SH-SY5Y (cell line): ENCODE data around the gene XIRP2.

Source experiments
- GATA2 ChIP-seq: IDR thresholded peaks from 2 replicates; pipeline ENCODE4 v1.6.1; 2011; ENCODE audit warnings: mild to moderate bottlenecking, low read depth, low read length
- GATA3 ChIP-seq: IDR thresholded peaks from 2 replicates; pipeline ENCODE4 v1.6.1; 2011; ENCODE audit warnings: low read depth, mild to moderate bottlenecking, low read length, moderate library complexity

XIRP2 gene

GRCh38 chr2:167057446-167057845 lies 169.2 kb downstream of the XIRP2 start:
- TF ChIP-seq GATA2 (no peak), GATA3 (no peak)

- TF ChIP-seq GATA2 (no peak), GATA3 (no peak)
Observed at GRCh38 chr2:167059173-167059572, 170.9 kb downstream of the XIRP2 start.

GRCh38 chr2:167069855-167070254 lies 181.6 kb downstream of the XIRP2 start:
- TF ChIP-seq GATA2 (no peak), GATA3 (no peak)

DNA sequence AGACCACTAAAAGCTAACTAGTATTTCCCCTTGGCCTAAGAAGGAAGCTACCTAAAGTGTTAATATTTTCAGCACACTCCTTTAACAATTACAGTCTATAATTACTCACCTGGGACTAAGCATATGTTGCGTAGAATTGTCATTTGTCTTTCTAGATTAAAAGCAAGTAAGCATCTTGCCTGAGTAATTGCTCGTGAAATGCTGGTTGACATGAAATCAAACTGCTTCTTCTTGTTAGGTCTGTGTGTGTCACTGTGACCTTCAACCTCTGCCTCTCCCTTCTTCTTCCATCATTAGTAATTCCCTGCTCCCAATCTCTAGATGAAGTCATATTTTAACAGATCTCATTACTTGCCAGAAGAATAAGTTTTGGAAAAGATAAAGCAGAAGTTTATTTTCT lies 212.2 kb downstream of the XIRP2 start:
- TF ChIP-seq GATA3 (no peak), GATA2 (no peak)

DNA sequence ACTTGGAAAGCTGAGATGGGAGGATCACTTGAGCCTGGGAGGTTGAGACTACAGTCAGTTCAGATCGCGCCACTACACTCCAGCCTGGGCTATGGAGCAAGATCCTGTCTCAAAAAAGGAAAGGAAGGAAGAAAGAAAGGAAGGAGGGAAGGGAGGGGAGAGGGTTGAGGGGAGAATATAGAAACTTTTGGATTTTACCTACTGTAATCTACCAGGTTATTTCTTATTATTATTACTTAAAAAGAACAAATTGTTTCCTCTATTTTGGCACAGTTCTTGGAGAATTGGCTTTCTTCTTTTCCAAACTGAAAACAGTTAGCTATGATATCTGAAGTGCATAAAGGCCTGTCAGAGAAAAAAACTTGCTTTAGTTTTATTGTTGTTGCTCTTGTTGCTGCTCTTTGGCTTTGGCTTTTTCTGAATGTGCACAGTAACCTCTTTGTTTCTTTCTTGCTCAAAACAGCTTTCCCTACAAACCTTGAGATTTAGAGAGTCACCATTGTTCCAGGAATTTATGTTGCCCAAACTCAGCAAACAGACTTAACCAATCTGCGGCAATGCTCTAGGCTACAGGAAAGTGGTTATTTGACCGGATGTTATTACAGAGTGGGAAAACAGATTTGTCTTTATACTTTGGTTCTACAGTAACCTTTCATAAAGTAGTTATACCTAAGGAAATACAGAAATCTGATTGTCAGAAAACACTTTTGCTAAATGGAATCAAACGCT lies 214.9 kb downstream of the XIRP2 start:
- TF ChIP-seq GATA2 (no peak), GATA3 (no peak)

DNA sequence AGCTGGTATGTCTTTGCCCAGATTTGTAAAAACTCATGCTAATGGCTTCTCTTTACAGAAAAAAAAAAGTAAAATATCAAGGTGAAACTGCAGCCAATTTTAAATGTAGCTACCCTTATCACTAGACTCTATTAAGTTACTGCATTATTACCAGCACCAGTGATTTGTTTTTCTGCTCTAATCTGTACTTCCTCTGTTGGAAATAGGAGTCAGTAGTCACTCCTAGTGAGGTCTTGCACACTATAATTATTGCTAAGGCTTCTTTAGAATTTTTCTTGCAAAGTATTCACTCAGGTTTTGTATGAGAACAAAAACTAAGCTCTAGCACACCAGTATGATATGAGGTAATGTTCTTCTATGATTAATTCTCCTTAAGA lies 215.5 kb downstream of the XIRP2 start:
- TF ChIP-seq GATA3 (no peak), GATA2 (no peak)

- TF ChIP-seq GATA3 = no peak
- TF ChIP-seq GATA2 = no peak
Observed at GRCh38 chr2:167104691-167105090, 216.4 kb downstream of the XIRP2 start.

GRCh38 chr2:167110345-167110744 lies 222.1 kb downstream of the XIRP2 start:
- TF ChIP-seq GATA2 (no peak), GATA3 (no peak)

DNA sequence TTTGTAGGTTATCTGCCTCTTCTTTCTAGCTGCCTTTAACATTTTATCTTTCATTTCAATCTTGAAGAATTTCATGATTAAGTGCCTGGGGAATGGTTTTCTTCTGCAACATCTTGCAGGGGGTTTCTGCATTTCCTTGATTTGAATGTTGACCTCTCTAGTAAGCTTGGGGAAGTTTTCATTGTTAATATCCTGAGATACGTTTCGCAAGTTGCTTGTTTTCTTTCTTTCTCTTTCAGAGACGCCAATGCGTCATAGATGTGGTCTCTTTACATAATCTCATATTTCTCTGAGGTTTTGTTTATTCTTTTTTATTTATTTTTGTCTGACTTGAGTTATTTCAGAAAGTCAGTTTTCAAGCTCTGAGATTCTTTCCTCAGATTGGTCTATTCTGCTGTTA lies 225.7 kb downstream of the XIRP2 start:
- TF ChIP-seq GATA2 = no peak
- TF ChIP-seq GATA3 = no peak

- TF ChIP-seq GATA2 (no peak), GATA3 (no peak)
Observed at GRCh38 chr2:167115541-167115940, 227.3 kb downstream of the XIRP2 start.

DNA sequence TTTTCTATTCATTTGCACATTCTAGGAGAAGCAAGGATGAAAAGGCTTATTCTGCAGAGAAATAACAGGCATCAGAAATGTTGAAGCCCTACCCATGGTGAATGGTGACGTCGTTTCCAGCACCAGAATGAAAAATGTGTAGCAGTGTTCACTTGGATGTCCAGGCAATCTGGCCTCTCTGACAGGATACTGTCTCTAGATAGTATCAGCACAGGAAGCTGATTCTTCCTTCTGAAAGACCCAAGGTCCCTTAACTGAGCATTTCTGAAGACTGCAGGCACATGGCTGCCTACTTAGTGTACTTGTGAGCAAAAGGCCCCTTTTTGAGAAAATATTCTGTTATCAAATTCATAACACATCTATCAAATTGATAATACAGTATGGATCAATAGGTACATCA lies 234.1 kb downstream of the XIRP2 start:
- TF ChIP-seq GATA2 (peak; percentile 27; the same call in 1 of the 2 replicates), GATA3 (no peak)

DNA sequence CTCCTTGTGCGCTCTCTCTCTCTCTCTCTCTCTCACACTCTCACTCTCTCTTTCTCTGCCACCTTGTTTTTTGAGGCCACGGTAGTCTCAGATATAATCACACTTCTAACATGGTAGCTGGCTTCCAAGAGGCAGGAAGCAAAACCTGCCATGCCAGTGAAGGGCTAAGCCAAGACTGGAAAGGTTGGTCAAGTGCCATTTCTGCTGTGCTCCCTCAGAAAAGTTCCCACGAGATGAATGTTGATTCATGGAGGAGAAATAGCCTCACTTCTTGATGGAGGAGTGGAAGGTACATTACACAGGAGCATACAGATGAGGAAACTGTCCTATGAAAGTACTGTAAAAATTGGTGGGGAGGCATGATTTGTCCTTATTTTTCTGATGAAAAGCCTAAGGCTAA lies 237.9 kb downstream of the XIRP2 start:
- no peak for TF ChIP-seq GATA2
- no peak for TF ChIP-seq GATA3

DNA sequence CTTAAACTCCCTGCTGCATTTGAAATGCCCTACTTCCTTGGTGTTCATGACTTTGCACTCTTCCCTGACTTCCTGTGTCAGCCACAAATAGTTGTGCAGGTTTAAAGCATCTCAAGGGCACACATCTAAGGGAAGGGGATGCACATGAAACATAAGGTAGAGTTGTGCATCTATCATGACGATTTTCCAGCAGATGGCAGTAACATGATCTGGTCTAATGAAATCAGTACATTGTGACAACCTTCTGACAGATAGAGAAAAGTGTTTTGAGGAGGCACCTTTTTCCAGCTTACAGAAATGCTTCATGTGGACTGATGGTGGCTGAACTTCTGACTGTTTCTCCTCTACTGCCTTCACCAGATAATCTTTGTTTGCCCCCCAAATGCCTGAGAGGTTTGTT lies 238.9 kb downstream of the XIRP2 start:
- TF ChIP-seq GATA2 (no peak), GATA3 (no peak)

GRCh38 chr2:167128130-167128529 lies 239.8 kb downstream of the XIRP2 start:
- TF ChIP-seq GATA3 (no peak), GATA2 (no peak)

- no peak for TF ChIP-seq GATA3
- no peak for TF ChIP-seq GATA2
Observed at GRCh38 chr2:167132066-167132465, 243.8 kb downstream of the XIRP2 start.

DNA sequence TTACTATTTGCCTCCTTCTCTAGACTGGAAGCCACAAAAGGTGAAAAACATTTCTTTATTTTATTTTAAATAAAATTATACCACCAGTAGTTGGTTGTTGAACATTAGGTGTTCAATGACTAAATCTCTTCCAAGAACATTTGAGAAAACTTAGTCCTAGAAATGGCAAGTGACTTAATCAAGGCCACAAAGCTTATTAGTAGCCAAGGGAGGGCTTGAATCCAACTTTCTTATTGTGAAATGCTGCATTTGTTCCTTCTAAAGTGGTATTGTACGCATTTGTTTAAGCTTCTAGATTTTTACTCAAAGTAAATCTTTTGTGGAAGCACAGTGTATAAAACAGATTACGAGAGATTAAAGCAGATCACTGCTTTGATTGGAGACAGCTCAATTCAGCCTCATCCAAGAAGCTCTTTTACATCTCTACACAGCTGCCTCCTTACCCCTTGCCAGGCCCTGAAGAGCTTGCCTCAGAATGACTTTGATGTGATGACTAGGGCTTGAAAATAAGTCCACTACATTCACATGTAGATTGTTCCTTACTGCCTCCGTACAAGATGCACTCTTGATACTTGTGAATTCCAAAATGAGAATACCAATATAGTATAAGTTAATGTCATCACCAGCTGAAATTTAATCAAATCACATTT lies 244.8 kb downstream of the XIRP2 start:
- no peak for TF ChIP-seq GATA3
- no peak for TF ChIP-seq GATA2
